Tibial artery (tissue), 4 donors: ENCODE measurements around the gene PCK2.

ENCODE experiments used
- DNase-seq, 2 donors: peaks; one replicate each; pipeline ENCODE4 v3.0.0-alpha.2; 2019
- H3K27ac ChIP-seq, 2 donors: fragments of 200-600 bp; sonication (generic) in 1 of 2; 1 replicate in 1 of 2; 2 replicates in 1 of 2; pipeline ENCODE4 v1.5.1; 2018 to 2019; ENCODE audit warnings: mild to moderate bottlenecking in 1 of 2
- H3K27me3 ChIP-seq, 2 donors: fragments of 200-600 bp; sonication (generic) in 1 of 2; one replicate each; pipeline versions ENCODE4 v1.5.1 to v1.6.0; 2016 to 2019
- H3K36me3 ChIP-seq, 3 donors: fragments of 200-600 bp; sonication (generic) in 2 of 3; one replicate each; pipeline ENCODE4 v1.5.1; 2016 to 2019; ENCODE audit warnings: mild to moderate bottlenecking in 2 of 3
- H3K4me1 ChIP-seq, 4 donors: fragments of 200-600 bp; sonication (generic) in 2 of 4; 1 replicate in 3 of 4; 2 replicates in 1 of 4; pipeline ENCODE4 v1.5.1; 2016 to 2019
- H3K4me3 ChIP-seq, 2 donors: fragments of 200-600 bp; sonication (generic) in 1 of 2; 1 replicate in 1 of 2; 2 replicates in 1 of 2; pipeline ENCODE4 v1.5.1; 2018 to 2019; ENCODE audit warnings: mild to moderate bottlenecking in 2 of 2
- H3K9me3 ChIP-seq, 3 donors: fragments of 200-600 bp; sonication (generic) in 1 of 3; one replicate each; pipeline ENCODE4 v1.5.1; 2016 to 2019
- intact Hi-C: fragments of 100-400 bp; cut with DNase I; formaldehyde crosslinking; loops from one replicate; pipeline ENCODE4 v1.15.0; 2023; ENCODE audit warnings: low total_unique reads
- TF ChIP-seq, protein P1 (sequence below), 2 experiments: fragments of 200-600 bp in 1 of 2; fragments of 450-650 bp in 1 of 2; IDR thresholded peaks; one replicate each; pipeline ENCODE4 v1.5.1; 2017 to 2019; ENCODE audit warnings: antibody characterized with exemption in 2 of 2, mild to moderate bottlenecking in 1 of 2, moderate library complexity in 1 of 2

Gene PCK2

GRCh38 chr14:24130717-24131548, 36.8 kb downstream of the PCK2 start:
- no peaks in the 10 kb centered on the region for H3K9me3 ChIP-seq
- TF ChIP-seq, protein P1, sequence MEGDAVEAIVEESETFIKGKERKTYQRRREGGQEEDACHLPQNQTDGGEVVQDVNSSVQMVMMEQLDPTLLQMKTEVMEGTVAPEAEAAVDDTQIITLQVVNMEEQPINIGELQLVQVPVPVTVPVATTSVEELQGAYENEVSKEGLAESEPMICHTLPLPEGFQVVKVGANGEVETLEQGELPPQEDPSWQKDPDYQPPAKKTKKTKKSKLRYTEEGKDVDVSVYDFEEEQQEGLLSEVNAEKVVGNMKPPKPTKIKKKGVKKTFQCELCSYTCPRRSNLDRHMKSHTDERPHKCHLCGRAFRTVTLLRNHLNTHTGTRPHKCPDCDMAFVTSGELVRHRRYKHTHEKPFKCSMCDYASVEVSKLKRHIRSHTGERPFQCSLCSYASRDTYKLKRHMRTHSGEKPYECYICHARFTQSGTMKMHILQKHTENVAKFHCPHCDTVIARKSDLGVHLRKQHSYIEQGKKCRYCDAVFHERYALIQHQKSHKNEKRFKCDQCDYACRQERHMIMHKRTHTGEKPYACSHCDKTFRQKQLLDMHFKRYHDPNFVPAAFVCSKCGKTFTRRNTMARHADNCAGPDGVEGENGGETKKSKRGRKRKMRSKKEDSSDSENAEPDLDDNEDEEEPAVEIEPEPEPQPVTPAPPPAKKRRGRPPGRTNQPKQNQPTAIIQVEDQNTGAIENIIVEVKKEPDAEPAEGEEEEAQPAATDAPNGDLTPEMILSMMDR (IDR thresholded peaks at IDR 0.05) = no peak
- H3K27ac ChIP-seq = no peak overlapping the region
- no peak overlapping the region for H3K4me3 ChIP-seq
- H3K4me1 ChIP-seq = peaks cover 0 to 12% (median 4%) of the 10 kb centered on the region in 4 donors
- no peak for DNase-seq
- intact Hi-C loops = no loop called here
- peaks cover 0 to 6% (median 0%) of the 10 kb centered on the region in 3 donors for H3K36me3 ChIP-seq
- no peaks in the 10 kb centered on the region for H3K27me3 ChIP-seq

DNA sequence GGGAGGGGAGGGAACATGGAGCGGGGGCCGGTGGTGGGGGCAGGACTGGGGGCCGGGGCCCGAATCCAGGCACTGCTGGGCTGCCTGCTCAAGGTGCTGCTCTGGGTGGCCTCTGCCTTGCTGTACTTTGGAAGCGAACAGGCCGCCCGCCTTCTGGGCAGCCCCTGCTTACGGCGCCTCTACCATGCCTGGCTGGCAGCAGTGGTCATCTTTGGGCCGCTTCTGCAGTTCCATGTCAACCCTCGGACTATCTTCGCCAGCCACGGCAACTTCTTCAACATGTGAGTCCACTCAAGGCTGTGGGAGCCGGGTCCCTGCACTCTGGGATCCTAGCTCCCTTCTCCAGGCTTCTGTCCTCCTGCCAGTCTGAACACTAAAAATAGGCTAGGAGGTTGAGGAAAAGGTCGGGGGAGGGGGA, 37.4 kb downstream of the PCK2 start:
- H3K4me3 ChIP-seq = no peak overlapping the region
- H3K27me3 ChIP-seq = no peaks in the 10 kb centered on the region
- no peak overlapping the region for H3K27ac ChIP-seq
- peaks cover 0 to 6% (median 0%) of the 10 kb centered on the region in 3 donors for H3K36me3 ChIP-seq
- no peak for DNase-seq
- peaks cover 0 to 15% (median 6%) of the 10 kb centered on the region in 4 donors for H3K4me1 ChIP-seq
- no peaks in the 10 kb centered on the region for H3K9me3 ChIP-seq
- intact Hi-C loops = no loop called here
- TF ChIP-seq, protein P1 (IDR thresholded peaks at IDR 0.05) = no peak

GRCh38 chr14:24132061-24132685, 38.1 kb downstream of the PCK2 start:
- TF ChIP-seq, protein P1 (IDR thresholded peaks at IDR 0.05) = no peak
- no peak overlapping the region for H3K27ac ChIP-seq
- peaks cover 0 to 6% (median 0%) of the 10 kb centered on the region in 3 donors for H3K36me3 ChIP-seq
- peaks cover 0 to 21% (median 12%) of the 10 kb centered on the region in 4 donors for H3K4me1 ChIP-seq
- intact Hi-C loops = no loop called here
- no peaks in the 10 kb centered on the region for H3K9me3 ChIP-seq
- H3K27me3 ChIP-seq = no peaks in the 10 kb centered on the region
- no peak overlapping the region for H3K4me3 ChIP-seq
- DNase-seq = peak in 1 of 2 donors; percentile 61

- Histone ChIP-seq H3K27me3 (no peaks in the 10 kb centered on the region), H3K9me3 (no peaks in the 10 kb centered on the region), H3K4me1 (peaks cover 0 to 29% (median 15%) of the 10 kb centered on the region in 4 donors), H3K4me3 (no peak overlapping the region), H3K36me3 (peaks cover 4 to 13% (median 7%) of the 10 kb centered on the region in 3 donors), H3K27ac (no peak overlapping the region)
- TF ChIP-seq, protein P1 (IDR thresholded peaks at IDR 0.05) = no peak
- no peak for DNase-seq
- intact Hi-C loops = no loop called here
Measured at GRCh38 chr14:24132976-24133375, 38.9 kb downstream of the PCK2 start.

GRCh38 chr14:24133735-24134134, 39.6 kb downstream of the PCK2 start:
- no peaks in the 10 kb centered on the region for H3K9me3 ChIP-seq
- peaks cover 0 to 29% (median 15%) of the 10 kb centered on the region in 4 donors for H3K4me1 ChIP-seq
- TF ChIP-seq, protein P1 (IDR thresholded peaks at IDR 0.05) = no peak
- no peak overlapping the region for H3K27ac ChIP-seq
- H3K36me3 ChIP-seq = peaks cover 8 to 21% (median 15%) of the 10 kb centered on the region in 3 donors
- H3K27me3 ChIP-seq = no peaks in the 10 kb centered on the region
- intact Hi-C loops = no loop called here
- no peak overlapping the region for H3K4me3 ChIP-seq
- no peak for DNase-seq
